Head of caudate nucleus (tissue), 42 donors: Measurements from ENCODE around the gene PPP2R5A.
A peak's percentile ranks its signal among the peaks of the same experiment; 100 is the strongest.

Experiments
- DNase-seq, 42 donors: peaks; one replicate each; pipeline versions ENCODE4 v3.0.0 to v3.0.0-alpha.2; 2020 to 2021; ENCODE audit warnings: mixed read lengths in 7 of 42
- intact Hi-C: fragments of 100-400 bp; cut with DNase I; formaldehyde crosslinking; loops from one replicate; pipeline ENCODE4 v1.15.0; 2022

Gene PPP2R5A

GRCh38 chr1:212323066-212323465, 37.9 kb downstream of the PPP2R5A start:
- no peak for DNase-seq
- intact Hi-C loops: no loop called here

DNA sequence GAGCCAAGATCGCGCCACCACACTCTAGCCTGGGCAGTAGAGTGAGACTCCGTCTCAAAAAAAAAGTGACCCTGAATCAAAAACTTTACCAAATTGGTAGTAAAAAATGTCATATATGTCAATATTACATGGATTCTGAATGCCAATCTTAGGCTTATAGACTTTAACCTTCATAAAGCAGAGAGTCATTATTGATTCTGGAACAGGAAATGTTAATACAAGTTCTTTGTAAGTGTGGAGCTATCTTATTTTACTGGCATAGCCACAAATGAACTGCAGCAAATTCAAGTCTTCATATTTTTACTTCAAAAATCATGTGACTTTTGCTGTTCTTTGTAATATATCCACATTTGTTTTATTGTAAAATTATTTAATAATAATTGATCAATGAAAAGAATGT, 41.3 kb downstream of the PPP2R5A start:
- intact Hi-C loops: no loop called here
- DNase-seq: no peak

- intact Hi-C loops: no loop called here
- DNase-seq: no peak
Observed at GRCh38 chr1:212328248-212328647, 43.0 kb downstream of the PPP2R5A start.

DNA sequence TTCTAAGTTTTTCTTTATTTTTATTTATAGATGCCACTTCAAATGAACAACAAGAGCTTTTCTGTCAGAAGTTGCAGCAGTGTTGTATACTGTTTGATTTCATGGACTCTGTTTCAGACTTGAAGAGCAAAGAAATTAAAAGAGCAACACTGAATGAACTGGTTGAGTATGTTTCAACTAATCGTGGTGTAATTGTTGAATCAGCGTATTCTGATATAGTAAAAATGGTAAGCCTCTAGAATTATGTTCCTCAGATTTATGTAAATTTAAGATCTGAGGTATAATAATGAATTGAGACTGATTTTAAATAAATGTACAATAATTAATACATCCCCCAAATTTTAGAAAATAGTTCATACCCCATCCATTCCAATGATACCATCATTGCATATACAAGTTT, 43.9 kb downstream of the PPP2R5A start:
- no peak for DNase-seq
- intact Hi-C loops: no loop called here

DNA sequence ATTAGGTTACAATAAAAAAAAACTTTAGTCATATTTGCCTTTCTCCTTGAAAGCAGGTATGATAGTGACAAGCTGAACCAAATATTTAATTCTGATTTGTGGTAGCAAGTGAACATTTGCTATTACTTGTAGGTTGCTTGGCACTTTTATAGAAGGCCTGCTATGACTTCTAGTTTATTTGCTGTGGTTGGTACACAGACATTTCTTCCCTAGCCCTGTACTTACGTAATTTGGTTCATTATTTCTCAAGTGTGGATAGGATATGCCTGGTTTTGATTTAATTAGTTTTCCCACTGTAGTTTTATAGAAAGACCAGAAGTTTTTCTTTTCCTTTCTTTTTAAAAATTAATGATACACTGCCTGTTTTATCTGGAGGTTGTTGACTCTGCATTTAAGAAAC, 55.9 kb downstream of the PPP2R5A start:
- intact Hi-C loops: no loop called here
- no peak for DNase-seq

GRCh38 chr1:212344905-212345304, 59.7 kb downstream of the PPP2R5A start:
- DNase-seq: no peak
- intact Hi-C loops: no loop called here

GRCh38 chr1:212346601-212347000, 61.4 kb downstream of the PPP2R5A start:
- intact Hi-C loops: no loop called here
- no peak for DNase-seq

DNA sequence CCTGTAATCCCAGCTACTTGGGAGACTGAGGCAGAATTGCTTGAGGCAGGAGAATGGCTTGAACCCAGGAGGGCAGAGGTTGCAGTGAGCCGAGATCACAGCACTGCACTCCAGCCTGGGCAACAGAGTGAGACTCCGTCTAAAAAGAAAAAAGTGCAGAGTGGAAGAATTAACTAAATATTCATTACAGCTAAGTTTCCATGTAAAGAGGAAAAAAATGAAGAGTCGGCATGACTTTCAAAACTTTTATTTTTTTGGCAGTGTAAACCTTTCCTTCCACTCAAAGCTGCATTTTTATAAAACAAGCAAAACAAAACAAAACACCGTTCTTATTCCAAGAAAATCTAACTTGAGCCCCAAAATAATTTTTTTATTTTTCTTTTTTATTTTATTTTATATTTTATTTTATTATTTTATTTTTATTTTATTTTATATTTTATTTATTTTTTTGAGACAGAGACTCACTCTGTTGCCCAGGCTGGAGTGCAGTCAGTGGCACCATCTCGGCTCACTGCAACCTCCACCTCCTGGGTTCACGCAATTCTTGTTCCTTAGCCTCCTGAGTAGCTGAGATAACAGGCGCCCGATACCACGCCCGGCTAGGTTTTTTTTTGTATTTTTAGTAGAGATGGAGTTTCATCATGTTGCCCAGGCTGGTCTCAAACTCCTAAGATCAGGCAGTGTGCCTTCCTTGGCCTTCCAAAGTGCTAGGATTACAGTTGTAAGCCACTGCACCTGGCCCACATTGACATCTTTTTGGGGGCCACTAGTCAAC, 66.6 kb downstream of the PPP2R5A start:
- intact Hi-C loops: no loop called here
- no peak for DNase-seq

DNA sequence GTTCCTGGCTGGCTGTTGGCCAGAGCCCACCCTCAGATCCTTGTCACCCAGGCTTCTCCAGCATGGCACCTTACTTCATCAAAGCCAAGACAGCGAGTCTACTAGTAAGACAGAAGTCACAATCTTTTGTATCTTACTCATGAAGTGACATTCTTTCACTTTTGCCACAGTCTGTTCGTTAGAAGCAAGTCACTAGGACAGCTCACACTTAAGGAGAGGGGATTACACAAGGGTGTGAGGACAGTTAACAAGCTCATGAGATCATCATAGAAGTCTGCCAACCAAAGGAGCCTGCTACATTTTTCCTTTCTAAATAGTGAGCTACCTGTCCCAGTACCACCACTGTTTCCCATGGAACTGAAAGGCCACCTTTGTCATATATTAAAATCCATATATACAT, 68.0 kb downstream of the PPP2R5A start:
- intact Hi-C loops: no loop called here
- DNase-seq: no peak

- no peak for DNase-seq
- intact Hi-C loops: no loop called here
Observed at GRCh38 chr1:212354464-212354863, 69.3 kb downstream of the PPP2R5A start.

DNA sequence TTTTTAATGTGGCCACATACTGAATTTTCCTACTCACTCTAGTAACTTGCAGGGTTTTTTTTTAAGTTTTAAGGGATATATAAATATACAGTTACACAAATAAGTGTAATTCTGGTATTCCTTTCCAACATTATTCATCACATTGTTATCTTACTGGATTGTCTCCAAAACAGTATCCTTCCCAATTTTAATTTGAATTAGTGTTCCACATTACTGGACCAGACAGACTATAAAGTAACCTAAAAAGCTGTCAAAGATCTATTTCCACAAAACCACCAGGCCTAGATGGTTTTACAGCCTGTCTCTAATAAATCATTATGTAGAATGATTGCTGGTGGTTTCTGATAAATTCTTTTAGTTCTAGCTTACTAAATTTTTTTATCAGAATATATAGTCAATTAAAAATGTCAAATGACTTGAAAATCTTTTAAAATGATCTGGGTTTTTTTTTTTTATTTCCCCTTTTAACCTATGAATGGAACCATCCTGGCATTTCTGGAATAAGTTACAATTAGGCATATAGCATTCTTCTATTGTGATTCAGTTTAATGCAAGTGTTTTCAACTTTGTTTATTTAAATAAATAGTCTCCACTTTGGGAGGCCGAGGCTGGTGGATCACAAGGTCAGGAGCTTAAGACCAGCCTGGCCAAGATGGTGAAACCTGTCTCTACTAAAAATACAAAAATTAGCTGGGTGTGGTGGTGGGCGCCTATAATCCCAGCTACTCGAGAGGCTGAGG, 70.2 kb downstream of the PPP2R5A start:
- intact Hi-C loops: no loop called here
- no peak for DNase-seq

GRCh38 chr1:212359794-212360479, 74.7 kb downstream of the PPP2R5A start:
- intact Hi-C loops: no loop called here

DNA sequence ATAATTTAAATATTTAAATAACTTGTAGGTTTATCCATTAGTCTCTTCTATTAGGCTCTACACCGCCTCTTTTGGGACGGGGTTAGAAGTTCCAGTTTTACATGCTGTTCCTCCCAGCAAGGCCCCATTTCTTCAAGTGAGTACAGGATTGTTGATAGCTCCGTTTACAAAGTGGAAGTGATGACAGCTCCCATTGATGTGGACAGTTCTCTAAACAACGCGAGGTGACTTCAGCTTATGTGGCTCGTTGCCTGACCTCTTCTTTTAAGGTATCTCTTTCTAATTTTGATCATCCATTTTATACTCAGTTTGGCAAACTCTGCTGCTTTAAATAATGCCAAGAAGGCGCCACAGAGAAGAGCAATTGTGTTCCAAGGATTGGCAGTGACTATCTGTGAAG, 79.8 kb downstream of the PPP2R5A start:
- no peak for DNase-seq
- intact Hi-C loops: loop anchor here (5.0 kb wide), 2 partner anchors 67 to 303 kb away; partner anchors contain the start of gene NENF

More at GRCh38 chr1:212359794-212360479, 74.7 kb downstream of the PPP2R5A start:
- no peak for DNase-seq

DNA sequence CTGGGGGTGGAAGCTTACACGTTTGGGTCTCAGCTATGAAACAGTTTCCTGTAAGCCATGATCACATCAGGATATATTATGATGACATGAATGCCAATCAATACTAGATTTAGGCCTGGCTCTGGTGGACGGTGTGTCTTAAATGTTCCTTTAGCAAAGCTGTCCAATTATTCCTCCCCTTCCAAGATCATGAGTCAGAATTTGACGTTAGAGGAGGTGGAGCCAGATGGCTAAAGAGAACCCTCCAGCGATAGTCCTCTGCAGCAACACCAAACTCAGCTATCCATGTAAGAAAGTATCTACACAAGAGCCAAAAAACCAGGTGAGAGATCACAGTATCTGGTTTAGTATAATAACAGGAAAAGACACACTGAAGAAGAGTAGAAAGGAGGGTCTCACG, 81.7 kb downstream of the PPP2R5A start:
- DNase-seq: no peak
- intact Hi-C loops: loop anchor here (5.0 kb wide), 2 partner anchors 65 to 305 kb away; partner anchors contain the start of gene NENF

- intact Hi-C loops: loop anchor here (5.0 kb wide), 2 partner anchors 65 to 305 kb away; partner anchors contain the start of gene NENF
- no peak for DNase-seq
Observed at GRCh38 chr1:212367474-212368072, 82.4 kb downstream of the PPP2R5A start.

GRCh38 chr1:212368073-212368484, 82.9 kb downstream of the PPP2R5A start:
- DNase-seq: peak in 35 of 42 donors; percentile 15 to 81 (median 54)
- intact Hi-C loops: loop anchor here (5.0 kb wide), 2 partner anchors 64 to 306 kb away; partner anchors contain the start of gene NENF

GRCh38 chr1:212375986-212376385, 90.8 kb downstream of the PPP2R5A start:
- DNase-seq: peak in 19 of 42 donors; percentile 4 to 73 (median 37)
- intact Hi-C loops: no loop called here

- DNase-seq: no peak
- intact Hi-C loops: no loop called here
Observed at GRCh38 chr1:212377644-212378043, 92.4 kb downstream of the PPP2R5A start.

GRCh38 chr1:212379366-212379765, 94.2 kb downstream of the PPP2R5A start:
- intact Hi-C loops: no loop called here
- DNase-seq: no peak
